Hypothalamus (tissue), 51 donors: ENCODE data around the gene TMEM253.

Experiments used
- DNase-seq, 51 donors: peaks; one replicate each; lab custom pipeline; 2025; lab: John Stamatoyannopoulos, UW

TMEM253 gene

DNA sequence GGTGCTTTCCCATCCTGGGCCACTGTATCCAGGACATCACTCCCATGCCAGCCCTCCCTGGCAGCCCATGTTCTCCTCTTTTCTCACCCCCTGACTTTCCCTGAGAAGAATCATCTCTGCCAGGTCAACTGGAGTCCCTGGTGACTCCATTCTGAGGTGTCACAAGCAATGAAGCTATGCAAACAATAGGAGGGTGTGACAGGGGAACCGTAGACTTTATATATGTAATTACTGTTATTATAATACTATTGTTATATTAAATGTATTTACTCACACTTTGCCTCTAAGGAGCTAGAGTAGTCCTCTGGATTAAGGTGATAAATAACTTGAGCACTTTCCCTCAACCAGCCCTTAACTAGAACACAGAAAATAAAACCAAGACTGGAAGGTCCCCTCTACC, 11.6 kb upstream of the TMEM253 start:
- DNase-seq, result no peak

DNA sequence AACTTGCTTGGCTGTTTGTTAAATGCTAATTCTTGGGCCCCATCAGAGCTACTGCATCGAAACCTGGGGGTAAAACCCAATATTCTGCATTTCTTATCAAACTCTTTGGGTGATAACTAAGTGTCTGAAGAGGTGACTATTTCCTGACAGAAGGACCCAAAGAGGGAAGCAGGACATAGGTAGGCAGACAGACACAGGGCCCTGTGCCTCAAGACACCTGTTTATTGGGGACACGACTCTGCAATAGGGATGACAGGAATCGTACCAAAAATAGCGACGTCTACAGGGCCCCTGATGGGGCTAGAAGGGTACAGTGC, 11.0 kb upstream of the TMEM253 start:
- no peak for DNase-seq

DNA sequence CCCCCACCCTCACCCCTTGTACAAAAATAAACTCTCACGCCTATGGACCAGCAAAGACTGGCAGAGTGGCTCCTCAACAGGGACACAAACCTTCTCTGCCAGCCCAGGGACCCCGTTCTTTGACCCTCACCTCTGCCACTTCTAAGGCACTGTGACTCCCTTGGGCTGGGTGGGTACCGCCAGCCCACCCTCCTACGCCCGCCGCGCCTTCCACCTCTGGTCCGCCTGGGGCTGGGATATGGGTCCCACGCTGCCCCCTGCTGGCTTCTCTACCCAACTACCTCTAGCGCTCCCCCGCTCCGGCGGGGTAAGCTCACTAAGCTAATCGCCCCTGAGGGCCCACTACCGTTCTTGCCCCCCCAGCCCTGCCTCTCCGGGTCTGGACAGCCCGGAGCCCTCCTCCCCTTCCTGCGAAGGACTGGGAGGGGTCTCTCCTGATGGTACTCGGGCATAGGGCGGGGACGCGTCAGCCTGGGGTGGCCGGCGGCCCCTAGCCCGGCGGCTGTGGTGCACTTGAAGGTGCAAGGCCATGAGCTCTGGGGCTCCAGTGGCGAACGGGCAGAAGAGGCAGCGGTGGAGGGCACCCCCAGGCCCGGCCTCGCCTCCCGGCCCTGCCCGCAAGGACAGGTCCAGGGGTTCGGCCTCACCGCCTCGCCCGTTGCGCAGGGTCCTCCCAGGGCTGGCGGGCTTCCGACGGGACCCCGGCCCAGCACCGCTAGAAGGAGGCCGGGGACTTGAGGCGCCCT, 10.5 kb upstream of the TMEM253 start:
- peak in 8 of 51 donors; percentile 5 to 37 (median 12) for DNase-seq

DNA sequence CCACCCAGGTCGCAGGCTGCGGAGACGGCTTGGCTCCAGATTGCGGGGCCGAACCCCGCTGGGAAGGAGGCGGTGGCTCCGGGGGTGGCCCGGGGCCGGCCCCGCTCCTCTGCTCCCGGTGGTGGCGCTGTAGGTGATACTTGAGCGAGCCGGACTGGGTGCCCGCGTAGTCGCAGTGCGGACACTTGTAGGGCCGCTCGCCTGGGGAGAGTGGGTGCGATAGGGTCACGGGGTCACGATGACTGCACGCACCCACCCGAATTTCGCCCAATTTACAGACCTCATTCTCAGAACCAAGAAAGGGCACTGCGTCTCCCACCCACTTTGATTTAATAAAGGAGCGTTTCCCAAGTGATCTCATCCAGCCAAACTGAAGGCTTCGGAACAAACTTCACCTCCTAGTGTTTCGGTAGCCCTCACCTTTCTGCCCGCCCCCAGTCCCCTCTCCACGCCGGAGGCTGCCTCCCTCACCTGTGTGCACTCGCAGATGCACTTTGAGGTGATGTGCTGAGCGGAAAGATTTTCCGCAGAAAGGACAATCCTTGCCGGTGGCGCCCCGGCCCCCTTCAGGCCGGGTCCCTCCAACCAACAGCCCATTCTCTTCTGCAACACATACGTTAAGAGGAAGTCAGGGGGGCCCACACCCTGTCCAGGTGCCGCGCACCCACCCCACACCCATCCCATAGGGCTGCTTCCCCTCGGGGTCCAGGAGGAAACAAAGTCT, 9.8 kb upstream of the TMEM253 start:
- DNase-seq, result no peak

DNA sequence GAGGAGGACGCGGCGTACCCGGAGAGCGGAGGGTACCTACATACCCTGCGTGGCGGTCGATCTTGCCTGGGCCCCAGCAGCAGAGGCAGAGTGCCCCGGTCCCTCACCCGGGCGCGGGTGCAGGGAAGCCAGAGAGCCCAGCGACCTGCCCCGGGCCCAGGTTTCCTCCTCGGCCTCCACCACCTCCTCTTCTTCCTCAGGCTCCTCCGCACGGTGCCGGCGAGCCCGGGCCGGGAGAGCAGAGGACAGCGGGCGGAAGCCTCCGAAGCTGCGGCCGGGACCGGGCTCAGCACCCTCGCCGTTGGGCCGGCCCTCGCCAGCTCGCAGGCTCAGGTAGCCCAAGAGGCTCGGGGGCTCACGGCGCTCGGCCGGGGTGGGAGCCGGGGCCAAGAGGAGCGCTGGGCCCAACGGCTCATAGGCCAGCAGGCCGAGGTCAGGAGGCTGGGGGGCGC, 9.0 kb upstream of the TMEM253 start:
- no peak for DNase-seq

GRCh38 chr14:21092273-21093011, 8.4 kb upstream of the TMEM253 start:
- DNase-seq, result peak in 49 of 51 donors; percentile 13 to 86 (median 63)

DNA sequence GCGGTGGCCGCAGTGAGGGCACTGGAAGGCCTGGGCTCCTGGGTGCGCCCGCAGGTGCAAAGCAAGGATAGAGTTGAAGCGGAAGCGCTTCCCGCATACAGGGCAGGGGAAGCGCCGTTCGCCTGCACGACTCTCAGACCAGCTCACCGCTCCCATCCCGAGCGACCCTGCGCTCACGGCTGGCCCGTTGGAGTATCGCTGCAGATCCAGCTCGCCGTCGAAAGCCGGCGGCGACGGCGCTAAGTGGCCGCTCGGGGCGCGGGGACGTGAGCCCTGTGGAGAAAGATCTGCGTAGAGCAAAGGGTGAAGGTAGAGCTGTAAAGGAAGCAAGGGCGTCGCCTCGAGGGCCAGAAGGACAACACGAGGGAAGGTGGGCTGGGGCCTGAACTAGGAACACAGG, 7.8 kb upstream of the TMEM253 start:
- no peak for DNase-seq

- peak in 21 of 51 donors; percentile 12 to 58 (median 33) for DNase-seq
Observed at GRCh38 chr14:21093769-21094681, 6.8 kb upstream of the TMEM253 start.

GRCh38 chr14:21095430-21096205, 5.2 kb upstream of the TMEM253 start:
- peak in 2 of 51 donors; percentile 5 to 40 for DNase-seq

GRCh38 chr14:21096438-21096837, 4.4 kb upstream of the TMEM253 start:
- no peak for DNase-seq

GRCh38 chr14:21096978-21097635, 3.8 kb upstream of the TMEM253 start:
- DNase-seq, result peak in 6 of 51 donors; percentile 18 to 50 (median 38)

GRCh38 chr14:21097636-21098075, 3.2 kb upstream of the TMEM253 start:
- peak in 16 of 51 donors; percentile 11 to 59 (median 31) for DNase-seq

DNA sequence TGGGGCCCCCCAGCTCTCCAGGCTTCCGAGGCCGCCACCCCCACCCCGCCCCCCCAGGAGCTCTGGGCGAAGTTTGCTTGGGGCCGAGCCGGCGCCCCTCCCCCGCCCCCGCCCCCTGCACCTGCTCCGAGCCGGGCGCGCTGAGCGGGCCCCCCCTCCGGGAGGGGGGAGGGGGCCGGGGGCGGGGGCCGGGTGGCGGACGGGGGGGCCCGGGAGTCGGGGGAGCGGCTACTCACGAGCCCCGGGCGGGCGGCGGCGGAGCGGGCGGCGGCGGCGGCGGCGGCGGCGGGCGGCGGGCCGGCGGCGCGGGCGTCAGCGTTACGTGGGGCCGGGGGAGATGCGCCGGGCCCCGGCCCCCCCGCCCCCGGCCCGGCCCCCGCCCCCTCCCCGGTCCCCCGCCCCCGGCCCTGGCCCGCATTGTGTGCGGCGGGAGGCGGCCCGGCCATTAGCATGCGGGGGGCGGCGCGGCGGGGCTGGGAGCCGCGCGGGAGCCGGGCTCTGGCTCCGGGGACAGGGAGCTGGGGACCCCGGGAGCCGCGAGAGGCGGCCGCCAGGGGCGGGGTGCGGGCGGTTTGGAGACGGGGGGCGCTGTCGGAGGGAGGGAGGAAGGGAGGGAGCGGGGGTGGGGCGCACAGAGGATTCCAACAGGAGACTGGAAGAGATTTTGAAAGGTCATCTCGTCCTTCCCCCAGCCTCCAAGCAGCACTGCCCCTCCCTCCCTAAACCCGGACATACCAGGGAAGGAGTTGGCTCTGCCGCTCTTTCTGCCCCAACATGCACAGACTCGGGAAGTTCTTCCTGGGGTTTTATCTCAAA, 2.6 kb upstream of the TMEM253 start, which contains the start of gene ZNF219:
ZNF219 (minus strand) TSS at position 580 of the 816 bp plus-strand sequence. CDS start 5,064 bp downstream, outside the sequence.
- DNase-seq, result peak in 39 of 51 donors; percentile 12 to 66 (median 40)

GRCh38 chr14:21098892-21099595, 1.8 kb upstream of the TMEM253 start:
- DNase-seq, result peak in 1 of 51 donors; percentile 6

GRCh38 chr14:21099596-21099985, 1.3 kb upstream of the TMEM253 start:
- no peak for DNase-seq

GRCh38 chr14:21101802-21102413, 1.0 kb downstream of the TMEM253 start:
- no peak for DNase-seq
